Measurements from ENCODE around the gene ZNF236. TPM values are rescaled to one million over a fixed set of nuclear protein-coding genes. Genes with fewer than 3 reads are reported as not detected.

Gene ZNF236
- total RNA-seq, 6 donors from 2014 or later, result 9.0 to 27.2 (median 14.8) TPM

- Histone ChIP-seq H3K4me1 (peaks cover 0 to 7% (median 0%) of the 10 kb centered on the region in 4 donors), H3K9me3 (no peaks in the 10 kb centered on the region), H3K36me3 (peaks cover 0 to 7% (median 2%) of the 10 kb centered on the region in 4 donors), H3K4me3 (no peak overlapping the region), H3K27me3 (no peaks in the 10 kb centered on the region), H3K27ac (no peak overlapping the region)
- ATAC-seq (ENCODE audit: low FRiP score in 2 of 2), result no peak
- TF ChIP-seq EP300 (IDR thresholded peaks at IDR 0.05) (no peak), POLR2AphosphoS5 (IDR thresholded peaks at IDR 0.05) (no peak)
- DNase-seq, result peak in 1 of 2 donors; percentile 52
- 62 to 63% methylated on average over 17 of the region's 17 CpGs for whole genome bisulfite sequencing, 2 donors
Observed at GRCh38 chr18:76967721-76968472, 145.5 kb downstream of the ZNF236 start.

- Histone ChIP-seq H3K9me3 (no peaks in the 10 kb centered on the region), H3K27me3 (no peaks in the 10 kb centered on the region), H3K36me3 (peaks cover 0 to 7% (median 2%) of the 10 kb centered on the region in 4 donors), H3K4me1 (peaks cover 0 to 7% (median 0%) of the 10 kb centered on the region in 4 donors), H3K4me3 (no peak overlapping the region), H3K27ac (no peak overlapping the region)
- TF ChIP-seq, protein P1, sequence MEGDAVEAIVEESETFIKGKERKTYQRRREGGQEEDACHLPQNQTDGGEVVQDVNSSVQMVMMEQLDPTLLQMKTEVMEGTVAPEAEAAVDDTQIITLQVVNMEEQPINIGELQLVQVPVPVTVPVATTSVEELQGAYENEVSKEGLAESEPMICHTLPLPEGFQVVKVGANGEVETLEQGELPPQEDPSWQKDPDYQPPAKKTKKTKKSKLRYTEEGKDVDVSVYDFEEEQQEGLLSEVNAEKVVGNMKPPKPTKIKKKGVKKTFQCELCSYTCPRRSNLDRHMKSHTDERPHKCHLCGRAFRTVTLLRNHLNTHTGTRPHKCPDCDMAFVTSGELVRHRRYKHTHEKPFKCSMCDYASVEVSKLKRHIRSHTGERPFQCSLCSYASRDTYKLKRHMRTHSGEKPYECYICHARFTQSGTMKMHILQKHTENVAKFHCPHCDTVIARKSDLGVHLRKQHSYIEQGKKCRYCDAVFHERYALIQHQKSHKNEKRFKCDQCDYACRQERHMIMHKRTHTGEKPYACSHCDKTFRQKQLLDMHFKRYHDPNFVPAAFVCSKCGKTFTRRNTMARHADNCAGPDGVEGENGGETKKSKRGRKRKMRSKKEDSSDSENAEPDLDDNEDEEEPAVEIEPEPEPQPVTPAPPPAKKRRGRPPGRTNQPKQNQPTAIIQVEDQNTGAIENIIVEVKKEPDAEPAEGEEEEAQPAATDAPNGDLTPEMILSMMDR (IDR thresholded peaks at IDR 0.05), result no peak
- TF ChIP-seq POLR2AphosphoS5 (IDR thresholded peaks at IDR 0.05) (no peak), POLR2A (IDR thresholded peaks at IDR 0.05) (no peak), EP300 (IDR thresholded peaks at IDR 0.05) (no peak)
- ATAC-seq (ENCODE audit: low FRiP score in 2 of 2), result peak; percentile 49 to 65
- WGBS, 2 donors, result 66 to 79% methylated on average over 11 of the region's 11 CpGs
- peak in 1 of 2 donors; percentile 76 for DNase-seq
Observed at GRCh38 chr18:76970770-76971559, 148.6 kb downstream of the ZNF236 start.

DNA sequence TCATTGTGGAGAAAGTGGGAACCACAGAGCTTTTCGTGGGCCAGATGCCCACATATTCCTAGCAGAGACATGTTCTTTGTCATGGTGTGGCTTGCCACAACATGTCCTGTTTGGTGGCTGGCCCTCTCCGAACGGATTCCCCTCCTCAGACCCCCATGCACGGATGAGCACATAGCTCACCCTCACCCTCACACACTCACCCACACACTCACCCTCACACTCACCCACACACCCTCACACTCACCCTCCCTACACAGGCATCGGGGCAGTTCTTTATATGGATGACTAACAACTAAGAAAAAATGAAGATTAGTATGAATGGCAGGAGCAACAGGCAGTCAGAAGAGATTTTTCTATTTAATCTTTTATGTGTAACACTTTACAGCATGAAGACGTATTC, 149.9 kb downstream of the ZNF236 start:
- TF ChIP-seq, protein P1 (IDR thresholded peaks at IDR 0.05), result no peak
- Histone ChIP-seq H3K4me1 (peaks cover 0 to 7% (median 0%) of the 10 kb centered on the region in 4 donors), H3K36me3 (peaks cover 0 to 7% (median 2%) of the 10 kb centered on the region in 4 donors), H3K4me3 (no peak overlapping the region), H3K27ac (no peak overlapping the region), H3K27me3 (no peaks in the 10 kb centered on the region), H3K9me3 (no peaks in the 10 kb centered on the region)
- no peak for ATAC-seq (ENCODE audit: low FRiP score in 2 of 2)
- 84 to 88% methylated on average over 6 of the region's 6 CpGs for WGBS, 2 donors
- DNase-seq, result no peak

DNA sequence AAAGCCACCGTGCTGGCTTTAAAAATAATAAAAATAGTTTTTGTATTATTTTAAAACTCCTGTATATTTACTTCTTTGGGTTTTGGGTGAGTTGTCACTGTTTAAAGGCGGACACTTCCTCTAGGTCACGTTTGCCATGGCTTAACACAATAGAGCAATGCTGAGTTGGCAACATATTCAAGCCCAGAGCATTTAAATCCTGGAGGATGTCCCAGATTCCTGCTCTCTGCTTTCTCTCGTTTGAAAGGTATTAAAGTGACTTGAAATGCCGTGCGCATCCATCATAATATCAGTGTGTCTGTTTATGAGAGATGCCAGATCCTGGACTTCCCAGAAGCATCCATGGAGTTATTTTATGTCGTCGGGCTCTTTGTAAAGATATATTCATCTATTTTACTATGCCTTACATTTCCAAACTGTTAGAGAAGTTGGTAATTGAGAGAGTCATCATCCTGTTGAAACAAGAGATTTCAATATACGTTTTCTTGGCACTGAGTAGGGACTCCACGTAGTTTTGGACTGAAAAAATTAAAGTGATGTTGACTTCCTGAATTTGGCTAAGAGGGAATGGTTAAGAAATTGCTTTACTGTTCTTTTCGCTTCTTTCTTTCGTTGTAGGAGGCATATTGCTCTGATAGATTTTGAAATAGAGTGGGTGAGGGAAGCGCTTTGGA, 150.6 kb downstream of the ZNF236 start:
- Histone ChIP-seq H3K4me1 (peaks cover 0 to 7% (median 0%) of the 10 kb centered on the region in 4 donors), H3K27ac (no peak overlapping the region), H3K4me3 (no peak overlapping the region), H3K27me3 (no peaks in the 10 kb centered on the region), H3K9me3 (no peaks in the 10 kb centered on the region), H3K36me3 (peaks cover 0 to 7% (median 2%) of the 10 kb centered on the region in 4 donors)
- 70 to 72% methylated on average over 13 of the region's 13 CpGs for WGBS, 2 donors
- TF ChIP-seq, protein P1 (IDR thresholded peaks at IDR 0.05), result no peak
- TF ChIP-seq POLR2A (IDR thresholded peaks at IDR 0.05) (no peak), EP300 (IDR thresholded peaks at IDR 0.05) (no peak), POLR2AphosphoS5 (IDR thresholded peaks at IDR 0.05) (no peak)
- DNase-seq (no peak), ATAC-seq (ENCODE audit: low FRiP score in 2 of 2) (no peak)
